GM19468 (cell line): ENCODE data around the gene THAP7.

Source experiments
- ATAC-seq: cut with Tn5 transposase; IDR thresholded peaks from one replicate; pipeline ENCODE4 v1.9.1; 2021; ENCODE audit warnings: mild to moderate bottlenecking, moderate library complexity, moderate number of reproducible peaks; ENCODE audit not compliant: unreplicated experiment; ENCODE audit errors: extremely low read depth

The THAP7 gene

DNA sequence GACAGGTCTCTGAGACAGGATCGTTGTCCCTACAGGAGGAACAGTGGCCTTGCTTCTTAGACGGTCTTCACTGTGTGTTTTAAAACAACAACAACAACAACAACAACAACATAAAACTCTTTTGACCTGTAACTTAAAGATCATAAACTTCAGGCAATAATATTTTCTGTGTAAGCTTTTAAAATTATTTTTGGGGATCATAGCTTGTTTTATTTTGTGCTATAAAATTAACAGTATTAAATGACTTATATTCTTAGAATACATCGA is 48.6 kb downstream of the THAP7 start:
- no peak for ATAC-seq

DNA sequence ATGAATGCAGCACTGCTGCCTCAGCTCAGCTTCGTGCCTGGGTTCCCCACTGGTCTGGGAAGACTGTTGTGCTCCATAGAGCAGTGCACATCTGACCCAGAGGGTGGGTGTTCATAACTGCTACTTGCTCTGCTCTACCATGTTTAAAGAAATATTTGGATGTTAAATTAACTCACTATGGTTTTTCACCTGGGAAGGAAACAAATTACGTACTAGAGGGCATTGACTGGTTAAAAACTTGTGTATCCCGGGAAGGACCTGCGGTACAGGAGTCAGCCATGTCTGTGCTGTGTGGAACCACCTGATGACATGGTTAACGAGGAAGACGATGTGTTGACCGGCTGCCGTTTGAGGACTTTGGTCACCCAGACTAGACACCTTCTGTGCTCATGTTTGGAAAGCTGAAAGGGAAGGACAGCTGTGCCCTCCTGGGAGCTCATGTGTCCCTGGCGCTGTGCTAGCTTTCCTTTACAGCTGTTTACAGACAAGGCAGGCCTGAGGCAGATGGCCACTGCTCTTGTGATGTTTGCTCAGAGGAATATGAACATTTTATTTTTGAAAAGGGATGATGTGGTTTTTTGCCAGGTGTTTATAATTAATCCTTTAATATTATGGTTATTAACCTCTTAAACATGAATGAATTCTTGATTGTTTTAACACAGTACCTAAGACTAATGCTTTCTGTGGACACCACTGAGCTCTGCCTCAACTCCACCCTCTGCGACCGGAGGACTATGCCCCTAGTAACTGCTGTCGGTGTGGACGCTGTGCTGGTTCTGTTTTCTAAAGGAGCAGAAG is 49.2 kb downstream of the THAP7 start:
- ATAC-seq, result no peak

DNA sequence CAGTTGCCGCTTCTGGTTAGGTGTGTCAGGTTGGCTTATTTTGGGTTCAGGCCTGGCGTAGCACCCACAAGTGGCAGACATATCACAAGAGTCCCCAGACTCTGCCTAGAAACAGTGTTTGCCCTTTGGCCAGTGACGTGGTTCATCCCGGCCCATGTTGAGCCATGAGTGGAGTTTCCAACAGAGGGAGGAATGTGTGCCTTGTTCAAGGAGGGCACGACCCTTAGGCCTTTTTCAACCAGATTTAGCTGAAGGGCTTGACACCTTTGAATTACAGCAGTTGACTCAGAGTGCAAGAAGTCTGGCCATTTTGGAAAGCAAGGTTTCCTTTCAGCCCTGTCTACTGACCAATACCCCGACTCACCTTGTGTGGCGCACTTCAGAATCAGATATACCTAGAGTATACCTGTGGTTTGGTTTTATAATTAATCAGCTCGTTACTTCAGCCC is 50.0 kb downstream of the THAP7 start:
- ATAC-seq, result no peak

DNA sequence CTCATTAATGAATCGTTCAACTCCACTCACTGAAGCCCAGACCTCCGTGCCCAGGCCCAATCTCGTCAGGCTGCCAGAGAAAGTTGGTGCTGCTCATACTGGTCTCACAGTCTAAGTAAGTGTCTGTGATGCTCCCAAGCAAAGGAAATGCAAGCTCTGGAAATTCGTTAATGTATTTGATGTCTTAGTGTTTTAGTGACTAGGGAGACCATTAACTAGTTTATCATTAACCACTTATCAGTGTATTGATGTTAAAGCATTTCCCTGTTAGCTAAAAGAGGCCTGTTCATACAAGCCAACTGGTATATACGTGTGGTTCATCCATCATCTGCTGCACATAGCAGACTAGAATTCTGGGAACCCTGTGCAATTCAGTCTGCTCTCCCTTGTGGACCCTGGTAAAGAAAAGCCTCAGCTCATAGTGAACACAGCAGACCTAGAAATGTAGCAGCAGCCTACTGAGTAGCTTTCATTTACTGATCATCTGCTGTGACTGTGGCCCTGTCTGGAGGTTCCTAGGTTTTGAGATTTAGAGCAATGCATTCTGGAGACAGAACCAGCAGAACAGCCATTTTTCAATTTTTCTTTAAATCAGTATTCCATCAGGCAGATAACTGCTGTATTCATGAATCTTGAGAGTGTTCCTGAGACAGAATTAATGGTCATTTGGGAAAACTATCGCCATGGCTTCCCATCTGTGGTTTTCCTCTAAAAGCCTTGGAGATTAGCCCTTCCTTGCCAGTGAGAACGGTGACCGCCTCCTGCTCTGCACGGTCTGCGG is 50.6 kb downstream of the THAP7 start:
- no peak for ATAC-seq

DNA sequence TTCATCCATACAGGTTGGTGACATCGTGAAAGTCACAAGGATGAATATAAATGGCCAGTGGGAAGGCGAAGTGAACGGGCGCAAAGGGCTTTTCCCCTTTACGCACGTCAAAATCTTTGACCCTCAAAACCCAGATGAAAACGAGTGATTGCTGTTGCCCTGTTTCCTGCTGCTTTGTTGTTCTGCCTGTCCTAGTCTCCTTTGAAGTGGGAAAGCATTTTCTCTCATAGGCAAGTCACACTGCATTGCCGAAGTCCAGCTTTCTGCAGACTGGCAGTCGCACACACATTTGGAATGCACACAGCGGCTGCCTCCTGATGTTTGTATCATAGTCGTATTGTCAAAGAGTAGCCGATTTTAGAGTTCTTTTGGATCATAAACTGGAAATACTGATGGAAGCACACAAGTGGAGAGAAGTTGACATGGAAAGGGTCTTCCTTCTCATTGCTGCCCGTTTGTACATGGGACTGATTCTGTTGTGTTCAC is 52.2 kb downstream of the THAP7 start:
- no peak for ATAC-seq
